GM12878 (cell line): ENCODE results near the gene SUCO. TPM values are rescaled to one million over a fixed set of nuclear protein-coding genes. Genes with fewer than 3 reads are reported as not detected.

Experiments used
- ATAC-seq: fragments of 200-7000 bp; cut with Tn5 transposase; 3 replicates; pipeline ENCODE4 v1.9.1; 2020; ENCODE audit warnings: mild to moderate bottlenecking, moderate library complexity
- BruUV-seq: library from RNA; stranded (reverse); fragments of 400-500 nt; replicated peaks from 2 replicates; lab custom pipeline; 2021; lab: Mats Ljungman, UMichigan
- CTCF ChIA-PET: fragments of 300-600 bp; sonication (Branson Sonifier 250); formaldehyde crosslinking; extraction: SDS; loops from one replicate; lab custom pipeline; 2021; ENCODE audit warnings: inconsistent platforms; lab: Yijun Ruan, JAX
- POLR2A ChIA-PET: fragments of 350-600 bp; formaldehyde crosslinking; extraction: SDS; loops from one replicate; lab custom pipeline; 2021; ENCODE audit warnings: inconsistent platforms; lab: Charles Lee
- RAD21 ChIA-PET: fragments of 300-600 bp; sonication (Branson Sonifier 250); formaldehyde crosslinking; loops from one replicate; lab custom pipeline; 2023; ENCODE audit warnings: antibody characterized with exemption; ENCODE audit not compliant: unreplicated experiment; lab: Charles Lee
- SMC1A ChIA-PET: fragments of 300-600 bp; sonication (Branson Sonifier 250); formaldehyde crosslinking; loops from one replicate; lab custom pipeline; 2023; ENCODE audit not compliant: unreplicated experiment, uncharacterized antibody; lab: Charles Lee
- DNase-seq: peaks from one replicate; pipeline ENCODE4 v3.0.0-alpha.2; 2011; ENCODE audit warnings: low read depth, low spot score
- FAIRE-seq: peaks from 3 replicates; lab custom pipeline; 2011; peaks lifted over from hg19 to GRCh38; lab: Jason Lieb, UNC
- H2AFZ ChIP-seq: 2 replicates; pipeline ENCODE4 v1.6.0; 2011; ENCODE audit warnings: low read depth, low read length, control low read depth; ENCODE audit not compliant: control insufficient read depth
- H3K27ac ChIP-seq: 2 replicates; pipeline ENCODE4 v1.5.1; 2011; ENCODE audit warnings: control low read depth; ENCODE audit not compliant: control insufficient read depth, insufficient read depth
- H3K27me3 ChIP-seq, 2 experiments: replicated peaks in 1 of 2; 2 replicates each; pipeline versions ENCODE4 v1.6.0 to v1.6.1; 2011; ENCODE audit warnings: low read length in 1 of 2; ENCODE audit not compliant: control insufficient read depth in 2 of 2, insufficient read depth in 2 of 2
- H3K36me3 ChIP-seq, 2 experiments: 2 replicates each; pipeline ENCODE4 v1.5.1; 2011; ENCODE audit warnings: low read length in 1 of 2; ENCODE audit not compliant: control insufficient read depth in 2 of 2, insufficient read depth in 2 of 2
- H3K4me1 ChIP-seq: 2 replicates; pipeline ENCODE4 v1.6.1; 2011; ENCODE audit warnings: mild to moderate bottlenecking, low read length, moderate library complexity, mixed read lengths; ENCODE audit not compliant: control insufficient read depth, insufficient read depth
- H3K4me2 ChIP-seq: 2 replicates; pipeline ENCODE4 v1.6.0; 2011; ENCODE audit warnings: control low read depth; ENCODE audit not compliant: control insufficient read depth, insufficient read depth
- H3K4me3 ChIP-seq: fragments of 200-600 bp; sonication (generic); 2 replicates; pipeline ENCODE4 v1.5.1; 2016
- H3K79me2 ChIP-seq: 2 replicates; pipeline ENCODE4 v1.6.0; 2011; ENCODE audit warnings: low read length; ENCODE audit not compliant: control insufficient read depth, insufficient read depth
- H3K9ac ChIP-seq: 2 replicates; pipeline ENCODE4 v1.8.0; 2011; ENCODE audit warnings: low read length, control low read depth, mixed read lengths; ENCODE audit not compliant: control insufficient read depth, insufficient read depth
- H3K9me3 ChIP-seq: replicated peaks from 3 replicates; pipeline ENCODE4 v1.5.1; 2011; ENCODE audit warnings: mild to moderate bottlenecking, low read length; ENCODE audit not compliant: control insufficient read depth, insufficient read depth
- H4K20me1 ChIP-seq: 2 replicates; pipeline ENCODE4 v1.6.0; 2011; ENCODE audit not compliant: control insufficient read depth, insufficient read depth
- BHLHE40 ChIP-seq, 2 experiments: fragments of 450-650 bp in 1 of 2; IDR thresholded peaks; 2 replicates each; pipeline ENCODE4 v1.6.1; 2011 to 2017; ENCODE audit warnings: low read depth in 2 of 2, borderline replicate concordance in 1 of 2, improper control_type of control experiment in 1 of 2, low read length in 1 of 2, mild to moderate bottlenecking in 1 of 2
- CBX5 ChIP-seq: sonication (generic); IDR thresholded peaks from 2 replicates; pipeline ENCODE4 v1.6.1; 2016; ENCODE audit warnings: low read depth, moderate library complexity, mild to moderate bottlenecking, inconsistent platforms
- CHD2 ChIP-seq: IDR thresholded peaks from 2 replicates; pipeline ENCODE4 v1.6.1; 2011; ENCODE audit warnings: low read depth, low read length, improper control_type of control experiment, borderline replicate concordance
- EED ChIP-seq: sonication (generic); IDR thresholded peaks from 2 replicates; pipeline ENCODE4 v1.6.1; 2016; ENCODE audit warnings: antibody characterized with exemption, low read depth
- JUNB ChIP-seq: IDR thresholded peaks from 2 replicates; pipeline ENCODE4 v1.6.1; 2016; ENCODE audit warnings: antibody characterized with exemption, mild to moderate bottlenecking
- NFIC ChIP-seq: IDR thresholded peaks from 2 replicates; pipeline ENCODE4 v1.6.1; 2012; ENCODE audit warnings: low read depth, mild to moderate bottlenecking, inconsistent platforms, low read length, moderate library complexity
- NFYB ChIP-seq: IDR thresholded peaks from 2 replicates; pipeline ENCODE4 v1.6.1; 2011; ENCODE audit warnings: low read depth, mild to moderate bottlenecking, low read length, improper control_type of control experiment, moderate library complexity; ENCODE audit not compliant: insufficient read depth
- NR2C2 ChIP-seq: IDR thresholded peaks from 2 replicates; pipeline ENCODE4 v1.6.1; 2011; ENCODE audit warnings: borderline replicate concordance, low read depth; ENCODE audit not compliant: control insufficient read depth, insufficient read length
- REST ChIP-seq: IDR thresholded peaks from 2 replicates; pipeline ENCODE4 v1.6.1; 2012; ENCODE audit warnings: mild to moderate bottlenecking, low read depth, low read length
- STAT1 ChIP-seq: fragments of 450-650 bp; conservative IDR thresholded peaks from 2 replicates; pipeline ENCODE4 v1.6.1; 2014; ENCODE audit warnings: antibody characterized with exemption, mild to moderate bottlenecking
- ZNF24 ChIP-seq: fragments of 450-650 bp; IDR thresholded peaks from 2 replicates; pipeline ENCODE4 v1.6.1; 2017; ENCODE audit warnings: antibody characterized with exemption, mild to moderate bottlenecking
- ZNF622 ChIP-seq: fragments of 450-650 bp; IDR thresholded peaks from 2 replicates; pipeline ENCODE4 v1.6.1; 2017; ENCODE audit warnings: mild to moderate bottlenecking, inconsistent platforms
- WGBS: methylation state at CpG from one replicate; pipeline ENCODE4 v1.1.6; 2016; ENCODE audit warnings: low lambda C conversion rate; ENCODE audit not compliant: insufficient replicate concordance, insufficient coverage; ENCODE audit errors: missing lambda C conversion rate; 5-methylcytosine and 5-hydroxymethylcytosine counted together
- in situ Hi-C: fragments of 300-500 bp; cut with MboI; formaldehyde crosslinking; loops from 9 replicates; pipeline ENCODE4 v1.14.3; 2018; ENCODE audit warnings: mixed read lengths
- intact Hi-C: fragments of 100-400 bp; cut with micrococcal nuclease; formaldehyde crosslinking; loops from one replicate; pipeline ENCODE4 v1.14.2; 2022; ENCODE audit not compliant: unreplicated experiment
- polyA plus RNA-seq, 11 experiments: library from polyadenylated mRNA; depleted of rRNA in 4 of 11; unstranded in 6 of 11; stranded (reverse) in 5 of 11; fragments of >200 nt; fragmentation: Nextera tagmentation in 4 of 11; fragmentation: Illumina TruSeq in 1 of 11; extraction: Ambion mirVana in 4 of 11; extraction: Trizol in 1 of 11; gene quantifications; 1 replicate in 1 of 11; 2 replicates in 10 of 11; pipeline versions ENCODE4 v1.2.1 to v1.2.3, GENCODE V29; 2011 to 2016; ENCODE audit warnings: inconsistent platforms in 2 of 11, missing spikeins in 2 of 11, low read depth in 1 of 11
- total RNA-seq, 4 experiments: library from RNA; depleted of rRNA in 3 of 4; stranded (reverse); fragments of >200 nt in 3 of 4; fragmentation: Illumina TruSeq in 1 of 4; extraction: Trizol in 1 of 4; gene quantifications; 2 replicates each; pipeline versions ENCODE4 v1.2.1 to v1.2.3, GENCODE V29; 2013 to 2021
- TF ChIP-seq, protein P1 (sequence below): fragments of 450-650 bp; IDR thresholded peaks from 2 replicates; pipeline ENCODE4 v1.6.1; 2017; ENCODE audit warnings: borderline replicate concordance
- TF ChIP-seq, protein P2 (sequence below): fragments of 450-650 bp; conservative IDR thresholded peaks from 2 replicates; pipeline ENCODE4 v1.6.1; 2017; ENCODE audit warnings: mild to moderate bottlenecking, moderate library complexity

The SUCO gene
- total and polyA plus RNA-seq, 10 of the 15 experiments (the other 5 are each of a cell fraction or from before 2014, with no cell fraction given): 1.7 to 15.3 (median 8.4) TPM

GRCh38 chr1:172578586-172578985 is 45.6 kb downstream of the SUCO start:
- no peaks in the 10 kb centered on the region for H3K79me2 ChIP-seq
- no peak overlapping the region for H3K9ac ChIP-seq
- no peaks in the 10 kb centered on the region for H3K9me3 ChIP-seq
- no peak for ATAC-seq
- no peaks in the 10 kb centered on the region for H3K27me3 ChIP-seq
- ChIA-PET RAD21 (interaction anchor here (0.6 kb wide), 1 partner anchor 1939 kb away, joined by 3 read pairs; no protein-coding TSS in a partner anchor), CTCF (interaction anchor here (1.0 kb wide), 1 partner anchor 41 kb away, joined by 3 read pairs; no protein-coding TSS in a partner anchor), SMC1A (no interaction called here), POLR2A (no interaction called here)
- 96% methylated on average over 1 of the region's 1 CpG for WGBS
- intact Hi-C loops (no loop called here), in situ Hi-C loops (no loop called here)
- no peak overlapping the region for H2AFZ ChIP-seq
- H3K4me3 ChIP-seq: no peak overlapping the region
- no TSS peak for BruUV-seq
- peaks cover 0 to 8% of the 10 kb centered on the region in 2 experiments; a peak in 2 of 4 replicates for H3K36me3 ChIP-seq
- no peak for FAIRE-seq
- no peak overlapping the region for H3K4me2 ChIP-seq
- no peaks in the 10 kb centered on the region for H3K4me1 ChIP-seq
- DNase-seq: no peak
- H3K27ac ChIP-seq: no peak overlapping the region
- no peaks in the 10 kb centered on the region for H4K20me1 ChIP-seq
- TF ChIP-seq JUNB (no peak), ZNF24 (no peak), BHLHE40 (IDR thresholded peaks at IDR 0.05; ENCODE audit: borderline replicate concordance in 1 of 2, low read depth in 2 of 2, low read length in 1 of 2) (no peak), CBX5 (no peak), STAT1 (no peak), REST (no peak), ZNF622 (no peak), CHD2 (no peak), EED (no peak), NFYB (no peak), NR2C2 (no peak), NFIC (no peak)
- TF ChIP-seq, protein P1, sequence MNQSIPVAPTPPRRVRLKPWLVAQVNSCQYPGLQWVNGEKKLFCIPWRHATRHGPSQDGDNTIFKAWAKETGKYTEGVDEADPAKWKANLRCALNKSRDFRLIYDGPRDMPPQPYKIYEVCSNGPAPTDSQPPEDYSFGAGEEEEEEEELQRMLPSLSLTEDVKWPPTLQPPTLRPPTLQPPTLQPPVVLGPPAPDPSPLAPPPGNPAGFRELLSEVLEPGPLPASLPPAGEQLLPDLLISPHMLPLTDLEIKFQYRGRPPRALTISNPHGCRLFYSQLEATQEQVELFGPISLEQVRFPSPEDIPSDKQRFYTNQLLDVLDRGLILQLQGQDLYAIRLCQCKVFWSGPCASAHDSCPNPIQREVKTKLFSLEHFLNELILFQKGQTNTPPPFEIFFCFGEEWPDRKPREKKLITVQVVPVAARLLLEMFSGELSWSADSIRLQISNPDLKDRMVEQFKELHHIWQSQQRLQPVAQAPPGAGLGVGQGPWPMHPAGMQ: no peak
- TF ChIP-seq, protein P2, sequence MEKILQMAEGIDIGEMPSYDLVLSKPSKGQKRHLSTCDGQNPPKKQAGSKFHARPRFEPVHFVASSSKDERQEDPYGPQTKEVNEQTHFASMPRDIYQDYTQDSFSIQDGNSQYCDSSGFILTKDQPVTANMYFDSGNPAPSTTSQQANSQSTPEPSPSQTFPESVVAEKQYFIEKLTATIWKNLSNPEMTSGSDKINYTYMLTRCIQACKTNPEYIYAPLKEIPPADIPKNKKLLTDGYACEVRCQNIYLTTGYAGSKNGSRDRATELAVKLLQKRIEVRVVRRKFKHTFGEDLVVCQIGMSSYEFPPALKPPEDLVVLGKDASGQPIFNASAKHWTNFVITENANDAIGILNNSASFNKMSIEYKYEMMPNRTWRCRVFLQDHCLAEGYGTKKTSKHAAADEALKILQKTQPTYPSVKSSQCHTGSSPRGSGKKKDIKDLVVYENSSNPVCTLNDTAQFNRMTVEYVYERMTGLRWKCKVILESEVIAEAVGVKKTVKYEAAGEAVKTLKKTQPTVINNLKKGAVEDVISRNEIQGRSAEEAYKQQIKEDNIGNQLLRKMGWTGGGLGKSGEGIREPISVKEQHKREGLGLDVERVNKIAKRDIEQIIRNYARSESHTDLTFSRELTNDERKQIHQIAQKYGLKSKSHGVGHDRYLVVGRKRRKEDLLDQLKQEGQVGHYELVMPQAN: no peak
